HG02798 (cell line): Measurements from ENCODE around the gene CNNM2.
"Not testable (repeated sequence)": the region's sequence is repeated elsewhere in the genome, so short reads cannot be mapped to it uniquely, and the experiment has no call there.

ENCODE experiments used
- ATAC-seq: cut with Tn5 transposase; IDR thresholded peaks from one replicate; pipeline ENCODE4 v1.9.1; 2021; ENCODE audit warnings: mild to moderate bottlenecking; ENCODE audit not compliant: unreplicated experiment, poor library complexity

CNNM2 gene

DNA sequence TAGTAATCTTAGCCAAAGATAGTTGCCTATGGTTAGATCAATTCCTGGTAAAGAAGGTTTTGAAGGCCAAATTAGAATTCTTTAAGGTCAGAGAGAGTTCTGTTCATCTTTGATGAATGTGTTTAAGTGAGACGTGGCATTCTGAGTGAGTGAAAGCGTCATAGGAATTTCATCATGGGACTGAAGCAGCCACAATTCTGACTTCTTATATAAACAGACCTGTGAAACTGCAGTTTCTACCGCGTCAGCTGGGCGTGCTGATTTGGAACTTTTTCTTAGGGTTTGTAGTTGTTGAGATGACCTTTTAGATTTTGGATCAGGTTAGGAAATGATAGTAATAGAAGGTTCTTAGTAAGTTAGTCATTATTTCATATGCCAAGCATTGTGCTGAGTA, 103.8 kb downstream of the CNNM2 start:
- ATAC-seq, result no peak

DNA sequence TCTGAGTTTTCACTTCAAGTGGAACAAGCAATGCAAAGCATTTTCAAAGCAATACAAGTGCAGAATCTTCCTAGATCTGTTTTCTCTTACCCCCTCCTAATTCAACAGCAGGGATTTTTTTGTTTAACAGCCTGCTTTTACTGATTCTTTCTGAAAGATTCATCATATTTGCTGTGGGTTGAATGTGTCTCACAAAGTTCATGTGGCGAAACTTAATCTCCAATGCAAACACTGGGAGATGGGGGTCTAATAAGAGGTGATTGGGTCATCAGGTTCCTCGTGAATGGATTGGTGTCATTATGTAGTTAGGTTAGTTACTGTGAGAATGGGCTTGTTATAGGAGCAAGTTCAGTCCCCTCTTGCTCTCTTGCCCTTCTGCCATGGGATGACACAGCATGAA, 107.6 kb downstream of the CNNM2 start:
- ATAC-seq, result no peak

DNA sequence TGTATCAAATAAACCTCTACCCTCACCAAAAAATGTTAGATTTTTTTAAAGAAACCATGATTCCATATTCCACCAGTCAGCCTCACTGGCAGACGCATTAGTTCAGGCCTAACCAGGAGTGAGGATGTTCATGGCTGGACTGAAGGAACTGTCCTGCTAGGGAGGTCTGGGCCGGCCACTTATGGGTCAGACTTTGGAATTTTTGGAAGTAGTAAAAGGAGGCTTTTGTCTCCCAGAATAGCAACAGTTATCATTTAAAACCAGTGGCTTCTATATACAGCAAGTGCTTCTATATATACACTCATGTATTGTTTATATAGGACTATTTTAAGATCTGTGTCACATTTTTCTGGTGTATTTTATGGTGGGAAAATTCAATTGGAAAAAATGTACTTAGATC, 120.5 kb downstream of the CNNM2 start:
- no peak for ATAC-seq

DNA sequence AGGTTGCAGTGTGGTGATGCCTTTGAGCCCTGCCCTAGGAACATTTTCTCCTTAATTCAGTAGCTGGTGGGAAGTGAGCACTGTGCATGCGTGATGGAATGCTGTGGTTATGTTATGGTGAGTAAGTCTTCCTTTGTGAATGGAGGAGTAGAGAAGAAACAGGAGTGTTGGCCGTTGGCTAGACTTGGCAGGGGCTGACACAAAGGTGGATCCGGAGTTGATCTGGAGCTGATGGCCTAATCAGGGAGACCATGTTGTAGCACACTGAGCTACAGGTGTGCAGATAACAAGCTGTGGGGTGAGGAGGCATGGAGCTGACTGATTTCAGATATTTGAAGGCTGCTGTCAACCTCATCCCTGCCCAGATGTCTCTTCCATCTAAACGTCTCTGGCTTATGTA, 122.3 kb downstream of the CNNM2 start:
- no peak for ATAC-seq

DNA sequence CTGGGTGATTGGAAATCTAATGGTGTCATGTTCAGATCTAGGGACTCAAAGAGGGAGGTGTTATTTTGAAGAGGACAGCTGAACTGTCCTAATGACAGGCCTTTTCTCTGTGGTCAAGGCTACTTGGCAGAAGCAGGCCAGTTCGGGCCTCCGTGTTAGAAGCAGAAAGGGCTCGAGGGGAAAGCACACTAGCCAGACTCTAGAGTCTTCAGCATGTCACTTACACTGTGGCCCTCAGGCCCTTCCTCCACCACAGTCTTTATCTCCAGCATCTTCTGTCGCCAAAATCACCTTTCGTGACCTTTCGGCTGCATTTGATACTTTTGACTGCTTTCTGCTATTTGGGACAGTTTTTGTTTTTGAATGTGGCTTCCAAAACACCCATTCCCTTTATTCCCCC, 123.3 kb downstream of the CNNM2 start:
- ATAC-seq, result no peak

DNA sequence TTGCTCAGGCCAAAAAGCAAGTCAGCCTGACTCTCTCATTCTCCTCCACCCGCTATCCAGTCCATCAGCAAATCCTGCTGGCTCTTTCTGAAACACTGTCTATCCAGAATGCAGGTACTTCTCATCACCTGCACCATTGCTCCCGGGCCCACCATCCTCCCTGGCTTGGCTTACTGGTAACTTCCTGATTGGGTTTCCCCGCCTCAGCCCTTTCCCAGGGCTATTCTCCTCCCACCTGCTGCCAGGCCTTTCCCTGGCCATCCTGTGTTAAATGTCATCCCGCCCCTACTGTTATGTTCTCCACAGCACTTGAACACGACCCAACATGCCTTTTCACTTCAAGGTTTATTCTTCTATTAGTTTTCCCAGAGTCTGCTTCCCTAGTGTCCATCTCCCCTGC, 124.0 kb downstream of the CNNM2 start:
- no peak for ATAC-seq

DNA sequence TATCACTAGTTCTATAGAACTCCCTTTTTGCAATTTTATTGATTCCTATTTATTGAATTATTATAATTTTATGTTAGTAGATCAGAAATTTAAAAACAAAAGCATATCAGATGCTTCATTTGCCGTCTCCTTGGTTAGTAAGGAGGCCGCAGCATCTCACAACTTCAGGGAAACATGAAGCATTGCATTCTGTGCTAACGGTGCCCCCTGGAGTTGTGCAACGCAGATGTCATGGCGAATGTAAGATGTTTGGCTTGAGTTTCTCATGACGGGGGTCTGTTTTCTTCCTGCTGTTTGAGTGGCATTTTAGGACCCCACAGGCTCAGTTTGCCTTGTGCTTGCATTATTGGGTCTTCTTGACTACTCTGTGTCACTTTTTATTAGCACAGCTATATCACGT, 124.8 kb downstream of the CNNM2 start:
- no peak for ATAC-seq

DNA sequence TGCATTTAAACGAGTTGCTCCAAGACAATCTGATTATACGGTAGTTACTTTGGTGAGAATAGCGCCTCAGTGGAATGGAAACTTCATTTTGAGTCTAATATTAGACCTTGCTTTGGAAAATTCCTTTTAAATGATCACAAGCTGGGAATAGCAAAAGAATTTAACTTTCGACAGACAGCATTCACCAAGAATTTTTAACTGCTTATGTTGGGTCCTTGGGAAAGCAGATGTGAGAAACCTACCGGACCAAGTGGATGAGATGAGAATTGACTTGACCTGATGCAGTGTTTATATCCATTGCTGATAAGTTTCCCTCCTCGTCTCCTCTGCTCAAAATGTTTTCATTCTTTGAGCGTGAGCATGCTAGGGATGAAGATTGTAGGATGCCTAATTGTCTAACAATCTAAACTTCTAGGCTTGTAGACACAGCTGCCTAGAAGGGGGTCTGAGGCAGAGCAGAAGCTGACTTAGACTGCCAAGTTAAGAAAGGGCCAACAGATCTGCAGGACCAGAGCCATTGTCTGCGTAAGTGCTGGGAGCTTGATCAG, 126.9 kb downstream of the CNNM2 start:
- no peak for ATAC-seq

DNA sequence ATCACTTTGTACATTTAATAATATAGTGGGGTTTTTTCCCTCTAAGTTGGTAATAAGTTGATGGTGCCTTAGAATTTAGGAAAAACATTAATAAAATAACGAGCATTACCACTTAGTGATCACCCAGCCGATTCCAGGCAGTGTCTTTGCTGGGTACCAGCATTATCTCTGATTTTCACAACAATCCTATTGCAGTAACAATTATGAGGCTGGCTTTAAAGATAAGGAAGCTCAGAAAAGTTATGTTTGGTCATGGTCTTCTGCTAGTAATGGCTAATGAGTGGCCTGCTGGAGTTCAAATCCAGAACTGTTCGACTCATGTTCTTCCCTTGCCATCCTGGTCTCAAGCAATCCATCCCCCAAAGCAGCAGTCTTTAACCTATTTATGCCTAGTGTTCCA, 127.9 kb downstream of the CNNM2 start:
- no peak for ATAC-seq

DNA sequence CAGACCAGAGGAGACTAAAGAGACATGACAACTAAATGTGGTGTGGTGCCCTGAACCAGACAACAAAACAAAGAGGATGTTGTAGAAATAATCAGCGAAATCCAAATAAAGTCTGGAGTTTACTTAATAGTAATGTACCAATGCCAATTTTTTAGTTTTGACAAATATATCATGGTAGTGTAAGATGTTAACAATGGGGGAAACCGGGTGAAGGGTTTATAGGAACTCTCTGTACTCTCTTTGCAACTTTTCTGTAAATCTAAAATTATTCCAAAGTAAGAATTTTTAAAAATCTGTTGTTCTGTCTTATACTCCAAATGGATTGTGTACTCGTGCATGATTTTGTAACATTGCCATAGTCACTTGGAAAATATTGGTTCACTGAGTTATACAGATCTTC, 129.3 kb downstream of the CNNM2 start:
- ATAC-seq, result no peak

DNA sequence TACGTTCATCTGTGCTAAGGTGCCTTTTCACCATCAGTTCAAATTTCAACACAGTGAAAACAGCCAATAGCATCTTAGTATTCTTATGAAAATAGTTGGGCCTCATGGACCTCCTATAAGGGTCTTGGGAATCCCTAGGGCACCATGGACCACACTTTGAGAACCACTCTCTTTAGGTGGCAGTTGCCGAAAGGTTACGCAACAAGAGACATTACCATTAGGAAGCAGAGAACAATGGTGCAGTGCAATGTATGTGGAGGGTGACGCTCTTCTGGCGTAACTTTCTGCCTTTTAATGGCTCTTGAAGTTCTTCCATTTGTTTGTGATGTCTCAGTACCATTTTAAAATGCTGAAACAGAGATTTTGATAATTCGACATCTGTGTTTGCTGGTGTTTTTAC, 131.1 kb downstream of the CNNM2 start:
- ATAC-seq, result no peak

DNA sequence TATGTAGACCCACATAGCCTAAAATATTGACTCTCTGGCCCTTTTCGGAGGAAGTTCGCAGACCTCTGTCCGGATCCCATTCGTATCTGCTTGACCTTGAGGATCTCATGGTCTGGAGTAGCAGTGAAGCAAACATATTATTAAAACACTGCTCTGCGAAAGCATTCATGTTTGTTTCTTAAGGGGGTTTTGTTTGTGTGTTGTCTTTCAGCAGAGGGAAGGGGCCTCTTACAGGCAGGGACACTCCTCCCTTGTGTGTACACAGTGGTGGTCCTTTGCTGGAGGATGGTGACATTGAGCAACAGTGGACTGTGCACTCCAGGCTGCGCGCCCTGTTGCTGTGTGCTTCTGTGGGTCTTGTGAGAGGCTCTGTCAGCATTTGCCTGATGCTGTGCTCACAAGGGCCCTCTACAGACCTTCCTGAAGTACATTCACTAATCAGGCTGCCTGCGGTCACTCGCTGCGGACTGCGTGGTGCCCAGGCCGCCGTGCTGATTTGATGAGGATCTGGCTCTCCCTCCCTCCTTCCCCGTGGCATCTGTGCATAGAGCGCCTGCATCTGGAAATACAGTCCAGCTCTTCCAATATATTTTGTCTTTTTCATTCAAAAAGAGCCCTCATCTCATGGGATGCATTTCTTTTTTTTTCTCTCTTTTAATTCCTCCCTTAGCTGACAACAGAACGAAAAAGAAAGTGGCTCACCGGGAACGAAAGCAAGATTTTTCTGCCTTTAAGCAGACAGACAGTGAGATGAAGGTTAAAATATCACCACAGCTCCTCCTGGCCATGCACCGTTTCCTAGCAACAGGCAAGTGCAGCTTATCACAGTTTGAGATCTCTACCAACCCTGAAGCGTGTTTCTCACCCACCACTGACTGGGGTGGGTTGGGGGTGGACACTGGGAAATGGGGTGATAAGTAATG, 135.8 kb downstream of the CNNM2 start:
- no peak for ATAC-seq

DNA sequence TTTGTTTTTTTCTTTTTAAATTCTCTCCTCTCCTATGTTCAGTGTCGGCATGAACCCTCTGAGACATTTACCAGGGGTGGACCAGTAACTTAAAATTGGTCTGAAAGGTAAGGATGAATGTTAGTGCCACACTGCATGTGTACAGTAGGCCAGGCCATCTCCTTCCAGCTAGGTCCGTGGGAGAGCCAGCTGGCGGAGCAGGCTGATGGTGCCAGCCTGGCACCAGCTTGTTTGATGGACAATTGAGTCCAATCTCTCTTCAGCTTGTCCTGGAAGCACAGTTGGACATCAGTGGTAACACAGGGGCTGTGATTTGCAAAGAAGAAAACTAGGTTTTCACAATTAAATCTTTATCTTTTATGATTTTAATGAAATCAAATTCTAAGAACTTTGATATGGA, 136.5 kb downstream of the CNNM2 start:
- no peak for ATAC-seq

DNA sequence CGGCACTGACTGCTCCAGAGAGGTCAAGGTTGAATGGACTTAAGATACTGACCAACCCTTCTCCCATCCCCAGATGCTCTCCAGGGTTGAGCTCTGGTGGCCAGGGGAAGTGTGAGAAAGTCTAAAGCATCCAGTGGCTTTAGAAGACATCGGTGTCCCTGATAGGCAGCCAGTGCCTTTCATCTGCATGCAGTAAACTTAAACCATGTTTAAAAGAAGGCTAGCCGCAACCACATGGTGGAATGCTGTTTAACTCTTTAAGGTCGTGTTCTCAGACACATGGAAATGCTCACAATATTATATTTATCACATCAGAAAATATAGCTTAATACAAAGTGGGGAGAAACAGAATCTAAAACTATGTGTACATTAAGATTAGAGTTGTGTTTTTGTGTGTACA, 137.0 kb downstream of the CNNM2 start:
- no peak for ATAC-seq

DNA sequence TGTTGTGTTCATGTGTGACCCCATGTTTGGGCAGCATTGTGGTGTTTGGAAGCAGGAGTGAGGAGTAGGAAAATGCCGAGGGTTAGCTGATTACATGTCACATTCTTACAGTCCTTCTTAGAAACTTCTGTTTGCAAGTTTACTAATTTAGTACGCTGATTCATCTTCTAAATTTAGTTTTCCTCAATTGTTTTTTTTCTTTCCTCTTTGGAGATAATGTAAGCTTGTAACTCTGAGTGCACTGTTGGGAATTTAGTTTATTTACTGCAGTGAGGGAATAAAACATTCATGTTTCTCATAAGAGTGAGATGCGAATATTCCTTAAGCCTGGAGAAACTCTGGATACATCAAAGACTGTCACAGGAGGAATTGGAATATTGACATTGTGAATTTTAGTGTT, 139.9 kb downstream of the CNNM2 start:
- no peak for ATAC-seq

DNA sequence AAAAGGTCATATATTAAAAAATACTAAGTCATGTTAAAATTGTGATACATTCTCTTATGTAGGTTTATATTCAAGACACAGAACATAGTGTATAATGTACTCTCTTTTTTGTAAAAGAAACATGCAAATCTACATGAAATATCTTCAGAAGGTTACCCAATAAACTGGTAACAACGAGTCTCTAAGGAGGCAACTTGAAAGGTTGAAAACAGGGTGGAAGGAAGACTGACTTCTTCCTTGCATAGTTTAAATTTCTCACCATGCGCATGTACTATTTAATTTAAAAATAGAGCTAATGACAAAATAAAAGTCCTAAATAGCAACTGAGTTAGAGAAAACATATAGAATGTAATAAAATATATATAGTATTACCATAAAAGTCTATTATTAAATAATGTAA, 142.5 kb downstream of the CNNM2 start:
- ATAC-seq, result no peak

DNA sequence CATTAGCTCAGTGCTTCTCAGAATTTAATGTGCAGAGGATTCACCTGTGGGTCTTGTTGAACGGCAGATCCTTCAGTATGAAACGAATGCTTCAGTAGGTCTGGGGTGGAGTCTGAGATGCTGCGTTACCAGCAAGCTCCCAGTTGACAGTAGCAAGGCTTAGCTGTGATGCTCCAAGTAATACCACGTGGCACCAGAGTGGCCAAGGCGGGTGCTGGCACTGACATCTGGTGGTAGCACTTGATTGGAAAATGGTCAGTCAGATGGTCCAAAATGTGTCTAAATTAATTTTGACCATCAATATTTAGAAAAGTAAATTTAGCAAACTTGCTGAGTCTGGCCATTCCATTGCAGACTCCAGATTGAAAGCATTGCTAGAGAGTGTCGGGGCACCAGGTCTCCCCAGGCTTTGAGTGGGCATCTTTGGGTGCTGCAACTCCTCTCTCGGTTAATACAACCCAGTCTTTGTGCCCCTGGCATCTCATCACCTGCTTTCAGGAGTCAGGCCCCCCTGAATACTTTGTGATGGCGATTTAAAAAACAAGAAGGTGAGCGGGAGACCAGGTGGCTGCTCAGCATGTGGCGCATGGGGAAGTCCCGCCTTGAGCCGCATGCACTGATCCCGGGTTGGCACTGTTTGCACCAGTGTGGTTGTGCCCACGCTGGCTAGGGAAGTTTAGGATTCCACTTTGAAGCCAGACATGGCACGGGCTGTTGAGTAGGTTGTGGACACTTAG, 144.9 kb downstream of the CNNM2 start:
- no peak for ATAC-seq

DNA sequence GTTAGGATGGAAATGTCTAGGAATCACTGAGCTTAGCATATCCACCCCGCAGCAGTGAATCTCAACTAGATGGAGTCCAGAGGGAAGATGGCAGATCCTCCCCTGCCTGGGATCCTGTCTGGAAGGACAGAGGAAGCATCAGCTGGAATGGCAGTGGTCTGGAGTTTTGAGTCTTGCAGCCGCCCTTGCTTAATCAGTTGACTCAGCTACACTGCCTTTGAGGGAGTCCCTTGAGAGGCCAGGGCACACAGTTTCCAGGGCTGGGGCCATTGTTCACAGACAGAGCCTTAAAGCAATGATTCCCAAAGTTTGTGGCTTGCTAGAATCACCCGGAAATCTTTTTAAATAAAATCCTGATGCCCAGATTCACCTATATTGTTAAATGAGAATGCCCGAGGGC, 146.9 kb downstream of the CNNM2 start:
- ATAC-seq, result no peak

DNA sequence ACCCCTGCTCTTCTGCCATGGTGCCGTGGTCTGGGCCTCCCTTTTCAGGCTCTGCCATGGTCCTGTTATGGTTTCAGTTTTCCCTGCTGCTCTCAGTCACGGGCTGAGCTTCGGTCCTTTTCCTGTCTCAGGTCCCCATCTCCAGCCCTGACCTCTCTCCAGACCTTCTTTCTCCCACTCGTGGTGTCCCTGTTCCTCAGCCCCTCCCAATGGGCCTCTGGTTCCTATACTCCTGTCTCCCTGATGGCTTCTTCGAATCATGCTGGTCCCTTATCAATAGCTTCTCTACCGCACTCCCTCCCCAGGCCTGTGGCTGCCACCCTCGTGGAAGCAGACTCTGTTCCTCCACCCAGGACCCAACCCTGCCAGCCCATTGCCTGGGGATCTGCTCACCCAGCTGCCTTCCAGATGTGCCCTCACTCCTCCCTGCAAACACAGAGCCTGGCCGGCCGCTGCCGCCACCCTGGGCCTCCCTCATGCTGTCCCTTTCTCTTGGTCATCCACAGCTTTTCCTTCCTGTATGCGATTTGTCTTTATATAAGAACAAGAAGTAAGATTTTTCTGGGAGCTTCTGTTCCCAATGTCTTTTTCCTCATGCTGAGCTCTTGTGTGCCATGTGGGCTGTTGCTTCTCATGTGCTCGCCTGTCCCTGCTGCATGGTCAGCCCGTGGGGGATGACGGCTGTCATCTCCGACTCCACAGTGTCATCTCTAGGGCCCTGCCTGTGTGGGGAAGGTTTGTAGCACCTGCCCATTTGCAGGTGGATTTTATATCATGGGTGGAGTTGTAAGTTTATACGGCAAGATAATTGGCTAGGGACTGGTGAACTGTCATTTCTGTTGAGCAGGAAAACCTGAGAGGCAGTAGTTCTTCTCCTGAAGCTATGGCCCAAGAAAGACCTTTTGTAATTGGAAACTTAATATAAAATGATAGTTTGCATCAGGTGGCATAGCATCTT, 148.3 kb downstream of the CNNM2 start:
- no peak for ATAC-seq

DNA sequence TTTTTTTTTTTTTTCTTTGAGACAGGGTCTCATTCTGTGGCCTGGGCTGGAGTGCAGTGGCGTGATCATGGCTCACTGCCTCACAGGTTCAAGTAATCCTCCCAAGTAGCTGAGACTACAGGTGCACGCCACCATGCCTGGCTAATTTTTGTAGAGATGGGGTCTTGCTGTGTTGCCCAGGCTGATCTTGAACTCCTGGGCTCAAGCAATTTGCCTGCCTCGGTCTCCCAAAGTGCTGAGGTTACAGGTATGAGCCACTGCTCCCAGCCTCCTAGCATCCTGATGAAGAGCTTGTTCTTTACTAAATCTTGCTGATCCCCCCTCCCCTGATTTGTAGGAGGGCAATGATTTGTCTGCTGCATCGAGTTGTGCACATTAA, 149.0 kb downstream of the CNNM2 start:
- not testable (repeated sequence) for ATAC-seq
